CD4-positive, alpha-beta T cell treated with Interleukin-10 for 1 hour (primary cell): ENCODE measurements around the gene GPR119.
"Not testable (repeated sequence)": the region's sequence is repeated elsewhere in the genome, so short reads cannot be mapped to it uniquely, and the experiment has no call there.

Source experiments
- DNase-seq: peaks from one replicate; pipeline ENCODE4 v3.0.0-alpha.2; 2020

GPR119 gene

GRCh38 chrX:130385520-130385919 is at the start of gene GPR119:
TSS of gene GPR119 (minus strand) at chrX:130385674. CDS start at chrX:130385447, 227 bp downstream.
- no peak for DNase-seq

GRCh38 chrX:130429236-130429635 is 43.8 kb upstream of the GPR119 start:
- not testable (repeated sequence) for DNase-seq

GRCh38 chrX:130426531-130426930 is 41.1 kb upstream of the GPR119 start:
- no peak for DNase-seq

DNA sequence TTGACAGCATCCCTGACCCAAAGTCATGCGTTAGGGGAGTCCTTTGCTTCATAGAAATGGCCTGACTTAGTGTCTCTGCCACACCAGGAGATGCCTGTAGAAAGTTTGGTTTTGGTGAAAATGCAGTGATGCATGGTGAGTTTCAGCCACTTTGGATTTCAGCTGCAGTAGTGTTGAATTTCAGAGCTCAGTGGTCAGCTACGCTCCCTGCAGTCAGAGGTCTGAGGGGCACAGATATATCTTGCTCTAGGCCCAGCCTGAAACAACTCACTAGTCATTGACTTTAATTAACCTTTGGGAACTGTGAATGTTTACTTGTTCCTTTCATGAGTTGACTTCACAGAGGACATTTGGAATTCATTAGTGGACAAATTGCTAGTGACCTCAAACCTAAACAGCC is 33.8 kb upstream of the GPR119 start:
- no peak for DNase-seq

GRCh38 chrX:130418740-130419139 is 33.3 kb upstream of the GPR119 start:
- DNase-seq, result no peak

GRCh38 chrX:130418066-130418465 is 32.6 kb upstream of the GPR119 start:
- DNase-seq, result no peak

DNA sequence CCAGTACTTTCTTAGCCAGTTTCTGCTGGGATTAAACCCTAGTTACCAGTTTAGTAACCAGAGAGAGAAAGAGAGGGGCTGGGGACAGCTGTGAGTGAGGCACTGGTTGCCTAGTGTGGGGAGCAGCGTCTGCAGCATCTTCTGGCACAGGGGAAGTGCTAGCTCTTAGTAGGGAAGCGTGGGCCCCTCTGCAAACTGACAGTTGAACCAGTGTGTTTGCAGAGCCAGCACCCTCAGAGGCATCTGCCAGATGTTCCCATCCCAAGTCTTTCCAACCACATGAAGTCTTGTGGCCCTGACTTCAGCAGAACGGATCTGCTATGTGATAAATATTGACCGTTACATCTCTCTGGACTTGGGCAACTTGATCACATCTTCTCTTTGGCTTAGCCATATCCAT is 31.3 kb upstream of the GPR119 start:
- no peak for DNase-seq

GRCh38 chrX:130415201-130415600 is 29.7 kb upstream of the GPR119 start:
- DNase-seq, result no peak

DNA sequence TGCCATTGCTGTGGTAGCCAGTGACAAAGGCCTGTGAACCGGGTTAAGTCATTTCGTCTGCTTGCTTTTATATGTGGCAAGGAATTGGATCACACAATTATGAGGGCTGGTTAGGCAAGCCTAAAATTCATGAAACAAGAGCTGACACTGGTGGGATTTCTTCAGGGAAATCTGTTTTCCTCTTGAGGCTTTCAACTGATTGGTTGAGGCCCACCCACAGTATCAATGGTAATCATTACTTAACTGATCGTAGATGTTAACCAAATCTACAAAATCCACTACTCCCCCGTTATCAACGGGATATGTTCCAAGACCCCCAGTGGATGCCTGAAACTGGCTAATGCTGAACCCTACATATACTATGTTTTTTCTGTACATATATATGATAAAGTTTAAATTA is 29.3 kb upstream of the GPR119 start:
- DNase-seq, result no peak

GRCh38 chrX:130413415-130413814 is 27.9 kb upstream of the GPR119 start:
- no peak for DNase-seq

DNA sequence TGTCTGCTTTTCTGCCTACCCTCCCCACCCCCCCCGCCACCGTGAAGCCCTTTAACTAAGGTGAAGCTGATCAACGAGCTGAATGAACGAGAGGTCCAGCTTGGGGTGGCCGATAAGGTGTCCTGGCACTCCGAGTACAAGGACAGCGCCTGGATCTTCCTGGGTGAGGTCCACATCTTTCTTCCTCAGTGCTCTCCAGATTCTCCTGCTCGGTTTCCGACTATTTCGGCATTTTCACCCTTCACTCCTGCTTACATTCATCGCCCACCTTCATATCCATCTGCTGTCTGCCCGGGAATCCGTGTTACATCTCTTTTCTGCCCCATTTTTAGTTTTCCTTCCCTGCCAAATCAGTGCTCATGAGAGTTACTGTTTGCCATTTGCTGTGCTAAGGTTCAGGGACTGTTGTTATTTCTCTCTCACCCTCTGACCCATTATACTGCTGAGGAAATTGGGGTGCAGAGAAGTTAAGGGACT is 16.8 kb upstream of the GPR119 start:
- DNase-seq, result no peak

DNA sequence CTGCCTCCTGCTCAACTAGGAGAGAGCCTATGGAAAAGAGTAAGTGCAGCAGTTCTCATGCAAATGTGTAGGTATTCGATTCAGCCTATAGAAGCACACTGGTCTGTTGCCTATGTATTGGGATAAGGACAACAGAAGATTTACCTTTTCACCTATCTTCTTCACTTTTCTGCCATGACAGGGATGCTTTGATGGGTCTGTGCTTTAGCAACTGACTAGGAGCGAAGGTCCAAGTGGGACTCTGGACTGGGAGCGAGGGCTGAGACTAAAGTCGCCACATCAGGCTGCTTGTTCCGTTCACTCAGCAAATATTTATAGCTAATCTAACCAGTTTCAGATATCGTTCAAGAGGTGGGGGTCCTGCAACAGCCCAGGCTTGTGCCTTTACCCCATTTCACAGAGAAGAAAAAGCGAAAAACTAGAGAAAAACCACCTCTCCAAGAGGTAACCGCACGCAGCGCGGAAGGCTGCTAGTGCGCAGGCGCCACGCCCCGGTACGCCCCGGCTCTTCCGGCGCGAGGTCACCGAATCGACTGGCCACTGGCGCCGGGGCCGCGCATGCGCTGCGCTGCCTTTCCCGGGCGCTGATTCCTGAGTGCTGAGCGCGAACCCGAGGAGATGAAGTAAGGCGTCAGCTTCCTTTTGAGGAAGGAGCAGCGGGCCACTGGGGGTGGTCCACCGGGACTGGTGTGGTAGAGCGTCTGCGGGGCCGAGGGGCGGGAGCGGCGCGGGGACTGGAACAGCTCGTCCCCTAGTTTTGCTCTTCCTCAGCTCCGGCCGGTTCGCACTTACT is 16.1 kb upstream of the GPR119 start, which contains the start of gene RBMX2:
TSS of gene RBMX2 (plus strand) at position 573 of the 793 bp plus-strand sequence. CDS start at position 619, 46 bp downstream.
- peak; percentile 76 for DNase-seq

GRCh38 chrX:130395341-130395740 is 9.9 kb upstream of the GPR119 start:
- DNase-seq, result no peak

DNA sequence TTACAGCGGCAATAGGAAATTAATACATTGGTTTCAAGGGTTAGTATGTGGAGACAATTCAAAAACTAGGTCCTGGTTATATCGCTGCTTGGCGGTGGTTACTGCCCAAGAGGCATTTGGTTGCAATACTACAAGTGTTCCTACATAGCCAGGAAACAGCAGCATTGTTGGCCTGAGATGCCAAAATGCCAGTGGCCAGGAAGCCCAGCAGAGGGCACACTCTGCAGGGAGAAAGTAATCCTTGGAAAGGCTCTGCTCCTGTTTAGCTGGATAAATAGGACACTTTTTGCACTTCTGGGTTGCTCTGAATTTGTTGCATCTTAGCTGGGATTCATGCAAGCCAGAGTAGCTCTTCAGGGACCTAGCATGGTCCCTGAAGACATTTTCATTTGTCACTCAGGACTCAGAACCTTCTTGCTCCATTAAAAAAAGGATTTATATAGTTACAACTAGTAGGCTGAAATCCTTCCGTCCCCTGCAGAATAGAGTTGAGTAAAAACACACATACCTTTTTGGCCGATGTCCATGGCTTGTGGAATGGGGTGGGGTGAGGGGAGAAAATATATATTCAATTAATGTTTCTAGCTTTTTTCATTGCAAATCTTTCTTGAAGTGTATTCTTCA is 8.1 kb upstream of the GPR119 start:
- DNase-seq, result no peak

GRCh38 chrX:130386408-130386808 is 934 bp upstream of the GPR119 start:
- DNase-seq, result no peak

DNA sequence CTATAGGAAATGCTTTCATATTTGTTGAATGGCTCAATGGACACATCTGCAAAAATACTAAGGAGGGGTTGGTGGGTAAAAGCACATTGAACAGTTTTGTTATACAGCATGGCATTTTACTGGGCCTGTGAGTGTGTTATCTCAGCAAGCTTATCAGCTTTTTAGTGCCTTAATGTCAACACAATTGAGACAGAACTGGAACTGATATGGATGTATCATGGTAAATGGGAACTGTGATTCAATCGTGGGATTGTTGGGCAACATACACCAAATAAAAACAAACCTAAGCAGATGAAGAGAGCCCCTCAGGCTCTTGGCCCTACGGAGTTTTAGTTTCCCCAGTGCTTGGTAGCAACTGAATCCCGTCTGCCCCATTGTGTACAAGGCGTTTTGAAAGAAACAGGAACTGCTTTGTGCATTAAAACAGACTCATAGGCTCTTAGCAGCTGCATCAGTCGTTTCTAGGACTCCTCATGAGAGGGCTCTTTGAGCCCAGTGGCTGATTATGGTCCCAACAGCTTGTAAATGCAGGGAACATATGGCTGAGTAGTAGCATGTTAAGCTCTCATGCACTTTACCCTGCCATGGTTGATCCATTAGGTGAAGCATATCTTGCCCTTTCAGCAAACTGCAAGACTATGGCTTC is 7.3 kb downstream of the GPR119 start:
- no peak for DNase-seq

DNA sequence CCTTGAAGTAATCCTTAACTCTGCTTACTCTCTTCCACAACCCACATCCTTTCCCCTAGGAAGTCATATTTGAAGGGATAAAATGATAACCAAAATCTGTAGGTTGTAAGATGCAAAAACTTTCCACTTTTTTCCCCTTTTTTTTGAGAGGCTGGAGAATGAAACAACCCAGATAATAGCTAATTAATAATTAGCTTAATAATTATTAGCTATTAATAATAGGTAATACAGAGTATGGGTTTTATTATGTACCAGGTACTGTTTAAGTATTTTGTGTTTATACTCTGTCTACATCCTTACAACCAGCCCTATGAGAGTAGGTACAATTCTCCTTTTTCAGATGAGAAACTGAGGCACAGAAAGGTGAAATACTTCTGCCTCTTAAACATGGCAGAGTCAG is 9.4 kb downstream of the GPR119 start:
- no peak for DNase-seq

GRCh38 chrX:130352050-130352449 is 33.4 kb downstream of the GPR119 start:
- not testable (repeated sequence) for DNase-seq

GRCh38 chrX:130351567-130351966 is 33.9 kb downstream of the GPR119 start:
- DNase-seq, result no peak

DNA sequence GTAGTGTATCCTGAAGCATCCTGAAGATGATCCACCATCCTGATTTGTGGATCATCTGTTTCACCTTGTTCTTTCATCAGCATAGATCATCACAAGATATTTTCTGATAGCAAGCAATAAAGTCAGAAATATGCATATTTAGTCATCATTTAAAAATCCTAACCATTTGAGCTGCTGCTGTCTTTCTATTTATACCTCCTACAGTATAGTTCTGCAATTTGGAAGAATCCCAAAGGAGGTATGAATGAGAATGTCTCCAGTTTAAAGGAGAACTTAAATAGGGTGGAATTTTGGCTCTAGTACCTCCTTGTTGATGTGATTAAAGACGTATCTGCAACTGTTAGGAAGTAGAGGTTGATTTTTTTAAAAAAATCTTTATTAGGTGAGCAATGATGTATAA is 38.2 kb downstream of the GPR119 start:
- no peak for DNase-seq

GRCh38 chrX:130343411-130343810 is 42.1 kb downstream of the GPR119 start:
- DNase-seq, result no peak

- no peak for DNase-seq
These were observed 45.2 kb downstream of the GPR119 start for GRCh38 chrX:130340271-130340670.

- DNase-seq, result peak; percentile 77
These were observed 45.9 kb downstream of the GPR119 start, which contains the start of gene SLC25A14 for GRCh38 chrX:130339408-130340222. TSS of gene SLC25A14 (plus strand) at chrX:130339919. CDS start at chrX:130340279, 360 bp downstream.
